GM19438 (cell line): Measurements from ENCODE around the gene PGLYRP2.

Source experiments
- ATAC-seq: cut with Tn5 transposase; IDR thresholded peaks from one replicate; pipeline ENCODE4 v1.9.1; 2021; ENCODE audit warnings: low read depth; ENCODE audit not compliant: unreplicated experiment

Gene PGLYRP2

GRCh38 chr19:15427991-15428471 lies 51.3 kb downstream of the PGLYRP2 start:
- no peak for ATAC-seq

GRCh38 chr19:15427350-15427700 lies 52.0 kb downstream of the PGLYRP2 start:
- no peak for ATAC-seq

- no peak for ATAC-seq
Measured at GRCh38 chr19:15426485-15427349, 52.6 kb downstream of the PGLYRP2 start.

- no peak for ATAC-seq
Measured at GRCh38 chr19:15425321-15425950, 53.9 kb downstream of the PGLYRP2 start.

GRCh38 chr19:15424692-15425272 lies 54.5 kb downstream of the PGLYRP2 start:
- ATAC-seq = no peak

- no peak for ATAC-seq
Measured at GRCh38 chr19:15424121-15424520, 55.2 kb downstream of the PGLYRP2 start.

GRCh38 chr19:15423130-15423529 lies 56.2 kb downstream of the PGLYRP2 start:
- ATAC-seq = no peak

- no peak for ATAC-seq
Measured at GRCh38 chr19:15422296-15423075, 56.8 kb downstream of the PGLYRP2 start.

- no peak for ATAC-seq
Measured at GRCh38 chr19:15421721-15422260, 57.5 kb downstream of the PGLYRP2 start.

- ATAC-seq = no peak
Measured at GRCh38 chr19:15421136-15421695, 58.1 kb downstream of the PGLYRP2 start.

GRCh38 chr19:15419413-15420025 lies 59.8 kb downstream of the PGLYRP2 start:
- ATAC-seq = no peak
